ENCODE data around the gene TUBGCP4. TPM values are rescaled to one million over a fixed set of nuclear protein-coding genes. Genes with fewer than 3 reads are reported as not detected.

TUBGCP4 gene
- total and polyA plus RNA-seq, 10 of the 15 experiments (the other 5 are each of a cell fraction or from before 2014, with no cell fraction given) = 6.3 to 39.1 (median 24.8) TPM

- Histone ChIP-seq H3K79me2 (ENCODE audit: control insufficient read depth, insufficient read depth, low read length) (no peaks in the 10 kb centered on the region), H3K4me2 (ENCODE audit: control insufficient read depth, insufficient read depth) (no peak overlapping the region), H3K4me3 (no peak overlapping the region), H3K9me3 (replicated peaks; ENCODE audit: control insufficient read depth, insufficient read depth, low read length) (no peaks in the 10 kb centered on the region), H4K20me1 (ENCODE audit: control insufficient read depth, insufficient read depth) (no peaks in the 10 kb centered on the region), H3K4me1 (ENCODE audit: control insufficient read depth, insufficient read depth, low read length) (no peaks in the 10 kb centered on the region), H3K27me3 (replicated peaks in 1 of 2; ENCODE audit: control insufficient read depth in 2 of 2, insufficient read depth in 2 of 2, low read length in 1 of 2) (no peaks in the 10 kb centered on the region), H3K27ac (ENCODE audit: control insufficient read depth, insufficient read depth) (no peak overlapping the region), H3K9ac (ENCODE audit: control insufficient read depth, insufficient read depth, low read length) (no peak overlapping the region), H3K36me3 (ENCODE audit: control insufficient read depth in 2 of 2, insufficient read depth in 2 of 2, low read length in 1 of 2) (peaks cover 10 to 24% of the 10 kb centered on the region in 2 experiments), H2AFZ (ENCODE audit: control insufficient read depth, low read depth, low read length) (no peak overlapping the region)
- in situ Hi-C loops (cut with MboI) (no loop called here), intact Hi-C loops (cut with micrococcal nuclease; ENCODE audit: unreplicated experiment) (no loop called here)
- ATAC-seq (no peak), FAIRE-seq (no peak), DNase-seq (ENCODE audit: low read depth, low spot score) (no peak)
- RAD21 ChIA-PET (ENCODE audit: unreplicated experiment) = no interaction called here
- POLR2A ChIA-PET = no interaction called here
- TF ChIP-seq RFX5 (IDR thresholded peaks at IDR 0.05; ENCODE audit: low read depth, low read length) (no peak), CHD2 (IDR thresholded peaks at IDR 0.05; ENCODE audit: borderline replicate concordance, low read depth, low read length) (no peak), CREB1 (IDR thresholded peaks at IDR 0.05; ENCODE audit: low read depth) (no peak), JUNB (IDR thresholded peaks at IDR 0.05) (no peak), CEBPB (IDR thresholded peaks at IDR 0.05; ENCODE audit: borderline replicate concordance in 1 of 2, low read depth in 2 of 2, low read length in 2 of 2) (no peak), POLR2A (IDR thresholded peaks at IDR 0.05; ENCODE audit: low read depth, low read length) (no peak), RB1 (IDR thresholded peaks at IDR 0.05; ENCODE audit: borderline replicate concordance) (no peak), CBX3 (IDR thresholded peaks at IDR 0.05; ENCODE audit: borderline replicate concordance, low read depth) (no peak)
- SMC1A ChIA-PET (ENCODE audit: uncharacterized antibody, unreplicated experiment) = interaction anchor here (1.1 kb wide), 1 partner anchor 16 kb away, joined by 3 read pairs; no protein-coding TSS in a partner anchor
- CTCF ChIA-PET = no interaction called here
- WGBS (ENCODE audit: insufficient coverage, insufficient replicate concordance, low lambda C conversion rate, missing lambda C conversion rate) = 85% methylated on average over 3 of the region's 3 CpGs
- no TSS peak for BruUV-seq (replicated peaks)
Measured at GRCh38 chr15:43402255-43402654, 31.4 kb downstream of the TUBGCP4 start.

- Histone ChIP-seq H2AFZ (ENCODE audit: control insufficient read depth, low read depth, low read length) (no peak overlapping the region), H3K9me3 (replicated peaks; ENCODE audit: control insufficient read depth, insufficient read depth, low read length) (no peaks in the 10 kb centered on the region), H3K36me3 (ENCODE audit: control insufficient read depth in 2 of 2, insufficient read depth in 2 of 2, low read length in 1 of 2) (peaks cover 10 to 22% of the 10 kb centered on the region in 2 experiments), H3K79me2 (ENCODE audit: control insufficient read depth, insufficient read depth, low read length) (no peaks in the 10 kb centered on the region), H3K4me2 (ENCODE audit: control insufficient read depth, insufficient read depth) (no peak overlapping the region), H3K4me3 (no peak overlapping the region), H3K27ac (ENCODE audit: control insufficient read depth, insufficient read depth) (no peak overlapping the region), H3K9ac (ENCODE audit: control insufficient read depth, insufficient read depth, low read length) (no peak overlapping the region), H3K27me3 (replicated peaks in 1 of 2; ENCODE audit: control insufficient read depth in 2 of 2, insufficient read depth in 2 of 2, low read length in 1 of 2) (no peaks in the 10 kb centered on the region), H4K20me1 (ENCODE audit: control insufficient read depth, insufficient read depth) (no peaks in the 10 kb centered on the region), H3K4me1 (ENCODE audit: control insufficient read depth, insufficient read depth, low read length) (no peaks in the 10 kb centered on the region)
- ATAC-seq (no peak), FAIRE-seq (no peak), DNase-seq (ENCODE audit: low read depth, low spot score) (no peak)
- intact Hi-C loops (cut with micrococcal nuclease; ENCODE audit: unreplicated experiment) = no loop called here
- ChIA-PET RAD21 (ENCODE audit: unreplicated experiment) (no interaction called here), SMC1A (ENCODE audit: uncharacterized antibody, unreplicated experiment) (interaction anchor here (1.1 kb wide), 1 partner anchor 15 kb away, joined by 3 read pairs; no protein-coding TSS in a partner anchor), CTCF (no interaction called here), POLR2A (no interaction called here)
- in situ Hi-C loops (cut with MboI) = no loop called here
- no TSS peak for BruUV-seq (replicated peaks)
- WGBS (ENCODE audit: insufficient coverage, insufficient replicate concordance, low lambda C conversion rate, missing lambda C conversion rate) = 96% methylated on average over 7 of the region's 8 CpGs
- no peak for TF ChIP-seq BHLHE40 (IDR thresholded peaks at IDR 0.05; ENCODE audit: borderline replicate concordance in 1 of 2, low read depth in 2 of 2, low read length in 1 of 2)
- TF ChIP-seq, protein P1, sequence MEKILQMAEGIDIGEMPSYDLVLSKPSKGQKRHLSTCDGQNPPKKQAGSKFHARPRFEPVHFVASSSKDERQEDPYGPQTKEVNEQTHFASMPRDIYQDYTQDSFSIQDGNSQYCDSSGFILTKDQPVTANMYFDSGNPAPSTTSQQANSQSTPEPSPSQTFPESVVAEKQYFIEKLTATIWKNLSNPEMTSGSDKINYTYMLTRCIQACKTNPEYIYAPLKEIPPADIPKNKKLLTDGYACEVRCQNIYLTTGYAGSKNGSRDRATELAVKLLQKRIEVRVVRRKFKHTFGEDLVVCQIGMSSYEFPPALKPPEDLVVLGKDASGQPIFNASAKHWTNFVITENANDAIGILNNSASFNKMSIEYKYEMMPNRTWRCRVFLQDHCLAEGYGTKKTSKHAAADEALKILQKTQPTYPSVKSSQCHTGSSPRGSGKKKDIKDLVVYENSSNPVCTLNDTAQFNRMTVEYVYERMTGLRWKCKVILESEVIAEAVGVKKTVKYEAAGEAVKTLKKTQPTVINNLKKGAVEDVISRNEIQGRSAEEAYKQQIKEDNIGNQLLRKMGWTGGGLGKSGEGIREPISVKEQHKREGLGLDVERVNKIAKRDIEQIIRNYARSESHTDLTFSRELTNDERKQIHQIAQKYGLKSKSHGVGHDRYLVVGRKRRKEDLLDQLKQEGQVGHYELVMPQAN (conservative IDR thresholded peaks at IDR 0.05) = no peak
- TF ChIP-seq, protein P2, sequence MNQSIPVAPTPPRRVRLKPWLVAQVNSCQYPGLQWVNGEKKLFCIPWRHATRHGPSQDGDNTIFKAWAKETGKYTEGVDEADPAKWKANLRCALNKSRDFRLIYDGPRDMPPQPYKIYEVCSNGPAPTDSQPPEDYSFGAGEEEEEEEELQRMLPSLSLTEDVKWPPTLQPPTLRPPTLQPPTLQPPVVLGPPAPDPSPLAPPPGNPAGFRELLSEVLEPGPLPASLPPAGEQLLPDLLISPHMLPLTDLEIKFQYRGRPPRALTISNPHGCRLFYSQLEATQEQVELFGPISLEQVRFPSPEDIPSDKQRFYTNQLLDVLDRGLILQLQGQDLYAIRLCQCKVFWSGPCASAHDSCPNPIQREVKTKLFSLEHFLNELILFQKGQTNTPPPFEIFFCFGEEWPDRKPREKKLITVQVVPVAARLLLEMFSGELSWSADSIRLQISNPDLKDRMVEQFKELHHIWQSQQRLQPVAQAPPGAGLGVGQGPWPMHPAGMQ (IDR thresholded peaks at IDR 0.05; ENCODE audit: borderline replicate concordance) = no peak
Measured at GRCh38 chr15:43403616-43404015, 32.7 kb downstream of the TUBGCP4 start.

All from GM12878 (cell line).